Skeletal muscle satellite cell (primary cell): ENCODE data around the gene POU2F2. TPM values are rescaled to one million over a fixed set of nuclear protein-coding genes. Genes with fewer than 3 reads are reported as not detected.
"Not testable (repeated sequence)": the region's sequence is repeated elsewhere in the genome, so short reads cannot be mapped to it uniquely, and the experiment has no call there.

Source experiments
- H3K27me3 ChIP-seq: 2 replicates; pipeline ENCODE4 v1.7.0; 2013; ENCODE audit warnings: low read length; ENCODE audit not compliant: control insufficient read depth, insufficient read depth
- H3K36me3 ChIP-seq: 2 replicates; pipeline ENCODE4 v1.7.0; 2013; ENCODE audit warnings: mild to moderate bottlenecking, control low read depth, low read length; ENCODE audit not compliant: insufficient read depth
- H3K4me1 ChIP-seq: 2 replicates; pipeline ENCODE4 v1.7.0; 2013; ENCODE audit warnings: low read length; ENCODE audit not compliant: control insufficient read depth, insufficient read depth
- H3K4me2 ChIP-seq: 2 replicates; pipeline ENCODE4 v1.7.0; 2013; ENCODE audit warnings: mild to moderate bottlenecking, low read length
- H3K4me3 ChIP-seq: 2 replicates; pipeline ENCODE4 v1.7.0; 2013; ENCODE audit warnings: low read length
- H3K9ac ChIP-seq: 2 replicates; pipeline ENCODE4 v1.7.0; 2013; ENCODE audit warnings: mild to moderate bottlenecking, low read depth, low read length, moderate library complexity
- H3K9me3 ChIP-seq: replicated peaks from 2 replicates; pipeline ENCODE4 v1.7.0; 2013; ENCODE audit warnings: mild to moderate bottlenecking, control low read depth, low read length
- small RNA-seq: library from RNA; depleted of rRNA; stranded (forward); fragments of <200 nt; gene quantifications from one replicate; pipeline ENCODE3, GENCODE V24; 2012

The POU2F2 gene

GRCh38 chr19:42040491-42040890 lies 91.8 kb downstream of the POU2F2 start:
- not testable (repeated sequence) for H3K9me3 ChIP-seq, H3K4me3 ChIP-seq, H3K9ac ChIP-seq, H3K4me2 ChIP-seq, H3K4me1 ChIP-seq, H3K36me3 ChIP-seq
- H3K27me3 ChIP-seq: peaks cover 38% of the 10 kb centered on the region

- no peak overlapping the region for H3K4me2 ChIP-seq
- no peaks in the 10 kb centered on the region for H3K9me3 ChIP-seq
- H3K4me3 ChIP-seq: no peak overlapping the region
- H3K4me1 ChIP-seq: no peaks in the 10 kb centered on the region
- no peak overlapping the region for H3K9ac ChIP-seq
- no peaks in the 10 kb centered on the region for H3K36me3 ChIP-seq
- H3K27me3 ChIP-seq: peaks cover 35% of the 10 kb centered on the region
These were observed 92.2 kb downstream of the POU2F2 start for GRCh38 chr19:42040031-42040430.

DNA sequence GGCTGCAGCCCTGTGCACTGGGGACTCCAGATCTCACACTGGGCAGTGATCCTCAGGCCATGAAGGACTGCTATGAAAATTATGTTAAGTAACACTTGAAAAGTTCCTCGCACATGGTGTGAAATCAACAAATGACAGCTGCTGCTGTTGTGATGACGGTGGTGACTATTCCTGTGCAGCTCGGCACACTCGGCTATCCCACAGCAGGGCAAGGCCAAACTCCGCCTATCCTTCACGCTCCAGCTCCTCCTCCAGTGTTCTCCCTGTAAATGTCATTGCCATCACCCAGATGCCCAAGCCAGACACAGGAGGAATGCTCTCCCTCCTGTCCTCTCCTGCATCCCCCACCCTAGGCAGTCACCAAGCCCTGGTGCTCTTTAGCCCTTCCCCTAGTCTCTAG lies 93.6 kb downstream of the POU2F2 start:
- Histone ChIP-seq H3K4me3 (no peak overlapping the region), H3K4me2 (no peak overlapping the region), H3K36me3 (no peaks in the 10 kb centered on the region), H3K27me3 (peaks cover 29% of the 10 kb centered on the region), H3K9ac (no peak overlapping the region), H3K9me3 (no peaks in the 10 kb centered on the region), H3K4me1 (no peaks in the 10 kb centered on the region)

DNA sequence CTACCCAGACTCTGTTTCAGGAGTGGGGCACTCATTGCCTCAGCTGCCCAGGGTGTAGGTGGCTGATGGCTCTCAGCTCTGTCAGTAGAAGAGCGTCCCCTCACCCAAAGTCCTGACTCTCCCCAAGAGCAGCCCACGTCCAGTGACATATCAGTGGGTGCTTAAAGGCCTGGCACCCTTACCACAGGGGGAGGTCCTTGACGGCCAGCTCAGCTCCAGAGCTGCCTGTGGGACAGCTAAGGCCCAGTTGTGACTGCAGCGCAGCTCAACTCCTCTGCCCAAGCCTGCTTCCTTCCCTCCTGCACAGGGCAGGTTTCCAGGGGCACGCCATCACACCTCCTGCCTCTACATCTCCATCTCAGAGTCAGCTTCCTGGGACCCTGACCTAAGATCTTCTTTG lies 94.6 kb downstream of the POU2F2 start:
- H3K27me3 ChIP-seq: peaks cover 23% of the 10 kb centered on the region
- no peaks in the 10 kb centered on the region for H3K4me1 ChIP-seq
- H3K9me3 ChIP-seq: no peaks in the 10 kb centered on the region
- H3K4me2 ChIP-seq: no peak overlapping the region
- H3K9ac ChIP-seq: no peak overlapping the region
- H3K36me3 ChIP-seq: no peaks in the 10 kb centered on the region
- H3K4me3 ChIP-seq: no peak overlapping the region

Small RNA genes within 50 kb of the gene (small RNA-seq; reads per million reads assigned to genes)
- gene MIR4323: not detected
